Epithelial cell of proximal tubule (primary cell): ENCODE measurements around the gene RNPEP. TPM values are rescaled to one million over a fixed set of nuclear protein-coding genes. Genes with fewer than 3 reads are reported as not detected.

Experiments used
- DNase-seq: peaks from one replicate; pipeline ENCODE4 v3.0.0-alpha.2; 2011; ENCODE audit warnings: low read depth
- H3K4me3 ChIP-seq: 2 replicates; pipeline ENCODE4 v1.5.1; 2011; ENCODE audit warnings: low read depth, mild to moderate bottlenecking, low read length
- total RNA-seq: library from RNA; depleted of rRNA; stranded (reverse); fragments of >200 nt; gene quantifications from 2 replicates; pipeline ENCODE4 v1.2.3, GENCODE V29; 2015
- TF ChIP-seq, protein P1 (sequence below): conservative IDR thresholded peaks from 2 replicates; pipeline ENCODE4 v1.5.1; 2012; ENCODE audit warnings: low read depth, mild to moderate bottlenecking, low read length

RNPEP gene
- total RNA-seq, 1 donor from 2014 or later: 124 TPM

DNA sequence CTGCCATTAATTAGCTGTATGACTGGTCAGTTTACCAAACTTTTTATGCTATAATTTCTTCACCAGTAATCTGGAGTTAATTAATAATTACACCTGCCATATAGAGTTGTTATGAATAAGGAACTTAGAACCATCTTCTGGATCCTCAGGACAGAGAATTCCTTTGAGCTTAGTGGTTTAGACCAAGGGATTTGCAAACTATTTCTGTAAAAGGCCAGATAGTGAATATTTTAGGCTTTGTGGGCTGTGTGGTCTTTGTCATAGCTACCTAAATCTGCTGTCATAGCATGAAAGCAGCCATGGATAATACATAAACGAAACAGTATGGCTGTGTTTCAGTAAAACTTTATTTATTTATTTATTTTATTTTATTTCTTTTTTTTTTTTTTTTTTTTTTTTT, 18.2 kb upstream of the RNPEP start:
- no peak overlapping the region for H3K4me3 ChIP-seq
- no peak for DNase-seq
- TF ChIP-seq, protein P1, sequence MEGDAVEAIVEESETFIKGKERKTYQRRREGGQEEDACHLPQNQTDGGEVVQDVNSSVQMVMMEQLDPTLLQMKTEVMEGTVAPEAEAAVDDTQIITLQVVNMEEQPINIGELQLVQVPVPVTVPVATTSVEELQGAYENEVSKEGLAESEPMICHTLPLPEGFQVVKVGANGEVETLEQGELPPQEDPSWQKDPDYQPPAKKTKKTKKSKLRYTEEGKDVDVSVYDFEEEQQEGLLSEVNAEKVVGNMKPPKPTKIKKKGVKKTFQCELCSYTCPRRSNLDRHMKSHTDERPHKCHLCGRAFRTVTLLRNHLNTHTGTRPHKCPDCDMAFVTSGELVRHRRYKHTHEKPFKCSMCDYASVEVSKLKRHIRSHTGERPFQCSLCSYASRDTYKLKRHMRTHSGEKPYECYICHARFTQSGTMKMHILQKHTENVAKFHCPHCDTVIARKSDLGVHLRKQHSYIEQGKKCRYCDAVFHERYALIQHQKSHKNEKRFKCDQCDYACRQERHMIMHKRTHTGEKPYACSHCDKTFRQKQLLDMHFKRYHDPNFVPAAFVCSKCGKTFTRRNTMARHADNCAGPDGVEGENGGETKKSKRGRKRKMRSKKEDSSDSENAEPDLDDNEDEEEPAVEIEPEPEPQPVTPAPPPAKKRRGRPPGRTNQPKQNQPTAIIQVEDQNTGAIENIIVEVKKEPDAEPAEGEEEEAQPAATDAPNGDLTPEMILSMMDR: no peak

DNA sequence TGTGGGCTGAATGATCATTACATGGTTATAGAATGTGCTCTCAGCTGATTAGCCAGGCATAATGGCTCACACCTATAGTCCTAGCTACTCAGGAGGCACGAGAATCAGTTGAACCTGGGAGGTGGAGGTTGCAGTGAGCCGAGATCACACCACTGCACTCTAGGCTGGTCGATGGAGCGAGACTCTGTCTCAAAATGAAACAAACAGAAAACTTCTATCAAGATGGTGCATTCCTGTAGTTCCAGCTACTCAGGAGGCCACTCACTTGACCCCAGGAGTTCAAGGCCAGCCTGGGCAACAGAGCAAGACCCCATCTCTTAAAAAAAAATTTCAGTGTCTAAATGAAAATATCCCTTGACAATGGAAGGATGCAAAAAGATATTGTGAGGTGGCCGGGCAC, 16.3 kb upstream of the RNPEP start:
- H3K4me3 ChIP-seq: no peak overlapping the region
- TF ChIP-seq, protein P1: no peak
- DNase-seq: no peak

DNA sequence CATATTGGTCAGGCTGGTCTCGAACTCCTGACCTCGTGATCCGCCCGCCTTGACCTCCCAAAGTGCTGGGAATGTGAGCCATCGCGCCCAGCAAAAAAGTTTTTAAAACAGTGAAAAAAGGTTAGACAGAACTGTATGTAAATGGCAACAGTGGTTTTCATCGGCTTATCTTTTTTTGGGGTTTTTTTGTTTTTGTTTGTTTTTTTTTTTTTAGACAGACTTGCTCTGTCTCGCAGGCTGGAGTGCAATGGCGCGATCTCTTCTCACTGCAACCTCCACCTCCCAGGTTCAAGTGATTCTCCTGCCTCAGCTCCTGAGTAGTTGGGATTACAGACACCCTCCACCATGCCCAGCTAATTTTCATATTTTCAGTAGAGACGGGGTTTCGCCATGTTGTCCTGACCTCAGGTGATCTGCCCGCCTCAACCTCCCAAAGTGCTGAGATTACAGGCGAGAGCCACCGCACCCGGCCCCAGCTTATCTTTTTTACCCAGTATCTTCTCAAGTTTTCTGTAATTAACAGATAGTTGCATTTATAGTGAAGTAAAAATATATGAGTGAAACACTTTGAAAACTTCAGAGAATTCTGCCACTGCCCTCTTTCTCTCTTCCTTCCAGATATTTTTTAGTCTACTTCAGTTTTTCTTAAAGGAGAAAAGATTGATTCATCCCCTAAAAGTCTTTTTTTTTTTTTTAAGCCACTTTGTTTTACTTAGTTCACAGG, 14.1 kb upstream of the RNPEP start:
- DNase-seq: no peak
- no peak overlapping the region for H3K4me3 ChIP-seq
- TF ChIP-seq, protein P1: no peak

DNA sequence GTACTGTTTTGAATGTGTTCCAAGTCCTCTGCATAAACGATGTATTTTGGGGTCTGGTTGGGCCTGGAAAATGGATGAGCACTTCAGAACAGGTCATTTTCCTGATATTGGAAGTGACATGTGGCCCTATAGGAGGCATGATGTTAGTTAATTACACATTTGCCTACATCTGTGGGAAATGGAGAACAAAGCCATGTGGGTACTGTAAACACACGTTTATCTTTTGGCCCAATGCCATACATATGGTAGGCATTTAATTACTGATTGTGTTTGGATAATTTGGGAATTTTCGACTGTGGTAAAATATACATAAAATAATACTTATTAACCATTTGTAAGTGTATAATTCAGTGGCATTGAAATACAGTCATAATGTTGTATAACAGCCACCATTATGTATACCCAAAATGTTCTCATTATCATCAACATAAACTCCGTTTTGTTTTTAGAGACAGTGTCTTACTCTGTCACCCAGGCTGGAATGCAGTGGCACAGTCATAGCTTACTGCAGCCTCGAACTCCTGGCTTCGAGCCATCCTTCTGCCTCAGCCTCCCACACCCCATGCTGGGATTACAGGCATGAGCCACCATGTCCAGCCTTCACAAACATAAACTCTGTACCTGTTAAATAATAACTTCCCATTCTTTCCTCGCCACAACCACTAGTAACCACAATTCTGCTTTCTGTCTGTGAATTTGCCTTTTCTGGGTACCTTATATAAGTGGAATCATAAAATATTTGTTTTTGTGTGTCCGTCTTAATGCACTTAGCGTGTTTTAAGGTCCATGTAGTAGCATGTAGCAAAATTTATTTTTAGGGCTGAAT, 11.9 kb upstream of the RNPEP start:
- no peak overlapping the region for H3K4me3 ChIP-seq
- DNase-seq: no peak
- TF ChIP-seq, protein P1: no peak

DNA sequence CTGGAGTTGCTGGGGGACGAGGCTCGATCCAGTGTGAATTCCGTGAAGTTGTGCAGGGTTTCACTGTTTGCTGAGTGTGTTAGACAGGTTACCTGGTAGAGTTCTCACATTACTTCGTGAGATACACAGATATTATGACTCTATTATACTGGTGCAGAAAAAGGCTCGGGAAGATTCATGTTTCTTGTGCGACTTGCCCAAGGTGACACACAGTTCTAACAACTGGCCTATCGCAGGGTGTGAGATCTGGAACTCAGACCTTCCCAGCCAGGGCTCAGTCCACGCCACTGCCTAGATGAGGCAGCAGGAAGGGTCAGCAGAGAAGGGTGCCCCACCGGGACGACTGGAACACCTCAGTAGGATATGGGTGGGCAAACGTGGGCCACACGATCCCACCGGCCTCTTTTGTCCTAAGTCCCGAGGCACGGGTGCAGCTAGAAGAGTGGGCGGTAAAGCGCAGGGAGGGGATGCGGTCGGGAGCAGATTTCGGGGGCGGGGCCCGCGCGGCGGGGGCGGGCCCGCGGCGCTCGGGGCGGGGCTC, 296 bp upstream of the RNPEP start:
- DNase-seq: no peak
- TF ChIP-seq, protein P1: no peak

DNA sequence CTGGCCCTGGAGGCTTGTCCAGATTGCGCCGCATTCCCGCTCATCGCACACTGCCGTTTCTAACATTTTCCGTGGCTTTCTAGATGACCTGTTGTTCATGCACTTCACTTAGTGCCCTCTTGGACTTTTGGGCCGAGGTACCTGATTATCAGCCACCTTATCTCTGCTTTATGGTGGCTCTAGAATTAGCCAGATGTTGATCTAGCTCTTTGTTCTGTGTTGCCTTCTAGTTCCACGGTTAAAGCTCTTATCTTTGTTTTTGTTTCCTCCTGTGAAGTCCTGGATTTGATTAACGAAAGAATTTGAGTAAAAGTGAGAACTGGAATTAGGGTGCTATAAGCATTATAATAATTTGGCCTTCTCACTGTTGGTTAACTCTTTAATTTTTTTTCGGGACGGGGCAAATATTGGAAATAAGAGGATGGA, 945 bp downstream of the RNPEP start:
- DNase-seq: no peak
- peak overlapping the region; percentile 75 for H3K4me3 ChIP-seq
- TF ChIP-seq, protein P1: no peak

More for the DNA sequence above, 296 bp upstream of the RNPEP start:
- peak overlapping the region; percentile 75 for H3K4me3 ChIP-seq
